HG03354 (cell line): ENCODE results near the gene FDPS.
"Not testable (repeated sequence)": the region's sequence is repeated elsewhere in the genome, so short reads cannot be mapped to it uniquely, and the experiment has no call there.

ENCODE experiments used
- ATAC-seq: cut with Tn5 transposase; IDR thresholded peaks from one replicate; pipeline ENCODE4 v1.9.1; 2021; ENCODE audit warnings: mild to moderate bottlenecking; ENCODE audit not compliant: unreplicated experiment, poor library complexity, severe bottlenecking

The FDPS gene

GRCh38 chr1:155284476-155284875 is 24.2 kb upstream of the FDPS start:
- ATAC-seq, result no peak

GRCh38 chr1:155285063-155285462 is 23.6 kb upstream of the FDPS start:
- no peak for ATAC-seq

DNA sequence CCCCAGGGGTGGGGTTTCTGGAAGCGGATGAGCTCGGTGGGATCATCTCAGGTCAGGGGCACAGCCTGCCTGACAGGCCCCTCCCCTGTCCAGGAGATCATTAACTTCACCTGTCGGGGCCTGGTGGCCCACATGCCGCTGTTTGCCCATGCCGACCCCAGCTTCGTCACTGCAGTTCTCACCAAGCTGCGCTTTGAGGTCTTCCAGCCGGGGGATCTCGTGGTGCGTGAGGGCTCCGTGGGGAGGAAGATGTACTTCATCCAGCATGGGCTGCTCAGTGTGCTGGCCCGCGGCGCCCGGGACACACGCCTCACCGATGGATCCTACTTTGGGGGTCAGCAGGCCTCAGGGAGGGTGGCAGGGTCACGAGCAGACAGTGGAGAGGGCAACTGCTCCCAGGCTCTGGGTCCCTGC is 23.0 kb upstream of the FDPS start:
- ATAC-seq, result no peak

DNA sequence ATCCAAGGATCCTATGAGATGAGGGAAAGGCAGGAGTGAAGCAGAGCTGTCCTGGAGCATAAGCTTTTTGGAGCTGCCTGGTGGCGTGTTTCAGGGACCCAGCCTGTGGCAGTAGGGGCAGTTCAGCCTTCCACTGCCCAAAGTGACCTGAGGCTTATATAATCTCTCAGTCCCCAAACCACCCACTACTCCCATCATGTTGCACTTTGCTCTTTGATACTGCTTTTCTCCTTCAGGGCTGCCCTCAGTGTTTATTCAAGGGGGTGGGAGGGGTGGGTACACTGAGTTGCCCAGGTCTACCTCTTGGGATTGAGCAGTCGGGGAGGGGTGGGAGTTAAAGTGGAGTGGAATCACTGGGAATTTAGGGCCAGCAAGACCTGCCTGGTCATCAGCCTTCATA is 22.1 kb upstream of the FDPS start:
- no peak for ATAC-seq

GRCh38 chr1:155287987-155288543 is 20.6 kb upstream of the FDPS start:
- no peak for ATAC-seq

GRCh38 chr1:155291006-155291405 is 17.7 kb upstream of the FDPS start:
- not testable (repeated sequence) for ATAC-seq

DNA sequence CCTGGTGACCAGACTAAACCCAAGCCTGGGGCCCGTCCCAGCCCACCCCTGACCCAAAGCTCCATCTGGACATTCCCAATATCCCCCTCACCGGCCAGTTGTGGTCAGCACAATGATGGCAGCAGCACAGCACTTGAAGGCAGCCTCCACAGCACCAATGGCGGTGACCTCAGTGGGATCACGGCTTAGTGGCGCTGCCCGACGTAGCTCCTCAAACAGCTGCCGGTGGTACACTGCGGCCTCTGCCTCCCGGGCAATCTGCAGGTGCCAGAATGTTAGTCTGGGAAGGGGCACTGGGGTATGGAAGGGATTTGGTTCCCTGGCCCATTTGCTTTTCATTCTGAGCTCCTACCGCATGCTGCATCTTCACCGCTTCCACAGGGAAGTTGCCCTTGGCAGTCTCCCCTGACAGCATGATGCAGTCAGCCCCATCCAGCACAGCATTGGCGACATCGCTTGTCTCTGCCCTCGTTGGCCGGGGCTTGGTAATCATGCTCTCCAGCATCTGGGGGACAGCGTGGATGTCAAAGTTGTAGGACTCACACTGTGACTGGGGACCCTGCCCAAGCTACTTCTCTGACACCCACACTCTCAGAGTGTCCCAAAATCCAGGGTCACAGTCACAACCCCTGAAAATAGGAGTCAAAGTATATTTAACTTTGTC is 15.4 kb upstream of the FDPS start:
- ATAC-seq, result no peak

DNA sequence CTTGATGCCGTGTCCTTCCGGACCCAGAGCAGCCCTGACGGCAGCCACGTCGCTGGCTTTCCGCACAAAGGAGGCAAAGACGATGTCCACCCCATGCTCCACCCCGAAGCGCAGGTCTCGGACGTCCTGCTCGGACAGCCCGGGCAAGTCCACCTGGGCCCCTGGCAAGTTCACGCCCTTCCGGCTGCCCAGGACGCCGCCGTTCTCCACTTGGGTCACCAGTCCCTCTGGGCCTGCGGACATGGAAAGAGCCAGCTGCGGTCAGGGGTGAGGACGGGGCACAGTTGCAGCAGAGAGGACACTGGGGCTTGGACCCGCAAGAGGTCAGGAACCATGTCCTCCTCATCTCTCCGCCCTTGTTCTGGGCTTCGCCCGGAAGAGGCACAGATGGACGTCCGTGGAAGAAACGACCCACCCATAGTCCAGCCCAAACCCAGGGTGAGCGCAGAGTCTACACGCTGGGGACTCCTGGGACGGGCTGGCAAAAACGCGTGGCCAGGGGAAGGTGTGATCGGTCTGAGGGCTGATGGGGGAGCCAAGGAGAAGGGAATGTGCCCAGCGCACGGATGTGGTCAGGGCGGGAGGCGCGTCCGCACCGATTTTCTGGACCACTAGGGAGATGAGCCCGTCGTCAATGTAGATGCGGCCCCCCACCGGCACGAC is 14.0 kb upstream of the FDPS start:
- no peak for ATAC-seq

DNA sequence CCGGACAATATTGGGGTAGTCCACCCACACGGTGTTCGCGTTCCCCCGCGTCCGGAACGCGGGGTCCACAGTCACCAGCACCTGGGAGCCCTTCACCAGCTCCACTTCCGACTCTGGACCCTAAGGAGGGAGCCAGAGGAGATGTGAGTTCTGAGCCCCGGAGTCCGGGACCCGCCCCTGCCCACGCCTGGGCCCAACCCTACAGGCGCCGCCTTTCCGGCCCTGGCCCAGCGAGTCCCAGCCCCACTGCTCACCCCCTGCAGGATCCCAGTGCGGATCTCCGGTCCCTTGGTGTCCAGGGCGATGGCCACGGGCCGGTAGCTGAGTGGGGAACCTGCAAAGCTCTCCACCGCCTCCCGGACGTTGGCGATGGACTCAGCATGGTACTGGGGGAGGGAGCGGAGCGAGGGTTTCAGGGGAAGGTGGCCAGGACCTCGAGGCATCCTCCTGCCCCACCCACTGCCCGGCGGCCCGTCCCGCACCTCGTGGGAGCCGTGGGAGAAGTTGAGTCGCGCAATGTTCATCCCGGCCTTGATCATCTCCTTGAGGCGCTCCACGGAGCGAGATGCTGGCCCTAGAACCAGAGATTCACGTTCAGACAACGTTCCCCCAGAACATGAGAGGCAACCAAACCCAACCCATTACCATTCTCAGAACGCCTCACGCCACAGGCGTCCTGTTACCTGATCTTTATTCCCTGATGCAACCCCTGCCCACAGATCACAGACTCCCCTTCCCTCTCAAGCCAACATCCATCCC is 13.3 kb upstream of the FDPS start:
- ATAC-seq, result no peak

GRCh38 chr1:155295942-155296267 is 12.8 kb upstream of the FDPS start:
- ATAC-seq, result no peak

DNA sequence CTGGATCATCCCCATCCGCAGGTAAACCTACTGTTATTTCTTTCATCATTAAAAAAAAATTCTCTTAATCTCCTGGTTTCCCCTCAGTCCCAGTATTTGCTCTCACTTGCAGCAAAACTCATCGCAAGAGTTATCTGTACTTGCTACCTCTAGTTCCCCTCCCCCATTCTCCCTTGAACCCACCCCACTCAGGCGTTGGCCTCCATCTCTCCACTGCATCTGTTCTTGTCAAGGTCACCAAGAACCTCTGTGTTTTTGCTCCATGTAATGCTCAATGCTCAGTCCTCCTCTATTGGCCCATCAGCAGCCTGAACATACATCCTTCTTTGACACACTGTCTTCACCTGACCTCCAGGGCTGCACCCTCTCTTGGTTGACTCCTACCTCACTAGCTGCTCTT is 12.0 kb upstream of the FDPS start:
- ATAC-seq, result no peak

DNA sequence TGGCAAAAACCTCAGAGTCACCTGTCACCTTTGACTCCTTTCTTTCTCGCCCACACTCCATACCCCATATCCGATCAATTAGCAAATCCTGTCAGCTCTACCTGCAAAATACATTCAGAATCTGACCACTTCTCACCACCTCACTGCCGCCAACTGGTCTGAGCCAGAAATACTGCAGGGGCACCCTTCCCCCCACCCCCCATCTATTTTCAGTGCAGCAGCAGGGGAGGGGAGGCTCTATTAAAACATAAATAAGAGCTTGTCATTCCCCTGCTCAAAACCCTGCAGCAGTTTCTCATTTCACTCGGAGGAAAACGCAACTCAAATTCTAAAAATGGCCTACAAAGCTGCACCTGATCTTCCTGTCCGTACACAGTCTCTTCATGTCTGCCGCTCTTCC is 11.3 kb upstream of the FDPS start:
- ATAC-seq, result no peak

GRCh38 chr1:155300024-155300423 is 8.6 kb upstream of the FDPS start:
- no peak for ATAC-seq

DNA sequence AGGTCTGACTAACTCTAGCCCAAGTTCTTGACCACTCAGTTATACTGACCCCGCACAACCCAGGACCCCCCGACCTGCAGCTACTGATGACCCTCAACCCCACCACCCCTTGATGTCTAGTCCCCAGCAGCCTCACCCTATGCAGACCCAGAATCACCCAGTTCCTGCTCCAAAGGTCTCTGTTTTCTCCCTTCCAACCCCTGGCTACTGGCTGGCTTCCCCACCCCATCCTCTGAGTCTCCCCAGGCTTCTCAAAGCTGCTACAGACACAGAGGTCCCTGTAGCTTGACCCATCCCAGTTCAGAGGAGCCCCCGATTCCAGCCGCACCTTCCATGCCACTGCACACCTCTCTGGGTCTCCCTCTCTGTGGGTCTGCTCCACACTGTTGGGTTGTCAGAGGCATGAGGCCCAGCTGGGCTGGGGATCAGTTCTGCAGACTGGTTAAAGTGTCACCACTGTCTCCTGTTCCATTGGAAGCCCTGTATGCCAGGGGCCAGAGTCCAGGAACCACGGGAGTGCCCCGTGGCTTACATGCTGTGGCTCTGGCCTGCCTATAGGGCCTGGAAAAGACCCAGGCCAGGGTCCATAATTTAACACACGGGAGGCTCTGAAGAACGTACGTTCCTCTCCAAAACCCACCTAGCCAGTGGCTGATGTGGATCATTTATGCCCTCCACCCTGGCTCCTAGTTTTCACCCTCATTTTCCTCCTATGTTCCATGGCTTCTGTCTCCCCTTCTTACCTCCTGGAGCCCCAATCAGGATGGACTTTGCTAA is 7.9 kb upstream of the FDPS start:
- ATAC-seq, result no peak

DNA sequence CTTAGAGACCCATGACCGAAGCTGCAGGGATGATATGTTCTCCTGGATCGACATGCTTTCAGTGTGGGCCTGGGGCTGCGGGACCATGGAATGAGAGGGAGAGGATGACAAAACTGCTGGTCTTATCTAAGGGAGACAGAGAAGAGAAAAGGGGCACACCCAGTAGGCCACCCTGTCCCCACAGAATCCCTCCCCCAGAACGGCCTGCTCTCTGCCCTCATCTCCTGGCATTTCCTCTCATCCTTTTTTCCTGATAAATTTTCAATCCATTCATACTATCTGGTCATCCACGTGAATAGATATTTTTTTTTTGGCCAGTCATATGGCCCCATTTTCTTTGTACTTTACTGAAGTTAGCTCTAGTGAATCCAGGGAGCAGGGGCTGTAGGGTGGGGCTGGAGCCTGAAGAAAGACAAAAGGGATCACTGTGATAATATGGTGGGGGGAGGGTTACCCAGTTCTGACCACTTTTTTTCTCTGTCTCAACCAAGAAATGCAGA is 7.3 kb upstream of the FDPS start, which contains the start of gene PKLR:
Gene PKLR, minus strand, starts transcription at position 97 of the 500 bp plus-strand sequence. Its CDS starts 43 bp downstream, at position 54.
- ATAC-seq, result no peak

GRCh38 chr1:155304558-155305063 is 4.1 kb upstream of the FDPS start:
- no peak for ATAC-seq

DNA sequence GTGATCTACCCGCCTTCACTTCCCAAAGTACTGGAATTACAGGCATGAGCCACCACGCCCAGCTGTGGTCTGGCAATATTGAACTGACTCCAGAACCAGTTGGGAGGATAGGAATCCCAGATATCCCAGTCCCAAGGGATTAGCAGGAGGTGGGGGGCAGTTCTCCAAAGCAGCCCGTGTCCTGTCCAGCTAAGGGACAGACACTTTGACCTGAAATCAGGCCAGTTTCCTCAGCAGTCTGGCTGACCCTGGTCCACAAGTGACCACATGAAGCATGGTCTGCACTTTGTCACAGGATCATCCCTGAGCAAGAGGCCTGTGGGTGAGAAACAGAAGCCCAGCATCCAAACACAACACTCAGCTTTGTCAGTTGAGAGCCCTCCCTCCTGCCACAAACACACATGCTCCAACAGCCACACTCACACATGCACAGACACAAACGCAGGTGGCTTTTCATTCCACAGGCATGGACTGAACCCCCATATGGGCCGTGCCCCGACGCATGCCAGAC is 2.7 kb upstream of the FDPS start:
- no peak for ATAC-seq

DNA sequence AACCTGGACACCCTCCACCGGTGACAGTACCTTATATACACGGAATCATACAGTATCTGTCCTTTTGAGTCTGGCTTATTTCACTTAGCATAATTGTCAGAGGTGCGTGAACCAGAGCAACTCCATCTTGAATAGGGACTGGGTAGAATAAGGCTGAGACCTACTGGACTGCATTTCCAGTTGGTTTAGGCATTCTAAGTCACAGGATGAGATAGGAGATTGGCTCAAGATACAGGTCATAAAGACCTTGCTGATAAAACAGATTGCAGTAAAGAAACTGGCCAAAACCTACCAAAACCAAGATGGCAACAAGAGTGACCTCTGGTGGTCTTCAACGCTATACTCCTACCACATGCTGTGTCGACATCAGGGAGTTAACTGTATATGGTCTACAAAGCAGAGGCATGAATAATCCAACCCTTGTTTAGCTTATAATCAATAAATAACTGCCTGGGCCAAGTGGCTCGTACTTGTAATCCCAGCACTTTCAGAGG is 1.4 kb upstream of the FDPS start:
- no peak for ATAC-seq

DNA sequence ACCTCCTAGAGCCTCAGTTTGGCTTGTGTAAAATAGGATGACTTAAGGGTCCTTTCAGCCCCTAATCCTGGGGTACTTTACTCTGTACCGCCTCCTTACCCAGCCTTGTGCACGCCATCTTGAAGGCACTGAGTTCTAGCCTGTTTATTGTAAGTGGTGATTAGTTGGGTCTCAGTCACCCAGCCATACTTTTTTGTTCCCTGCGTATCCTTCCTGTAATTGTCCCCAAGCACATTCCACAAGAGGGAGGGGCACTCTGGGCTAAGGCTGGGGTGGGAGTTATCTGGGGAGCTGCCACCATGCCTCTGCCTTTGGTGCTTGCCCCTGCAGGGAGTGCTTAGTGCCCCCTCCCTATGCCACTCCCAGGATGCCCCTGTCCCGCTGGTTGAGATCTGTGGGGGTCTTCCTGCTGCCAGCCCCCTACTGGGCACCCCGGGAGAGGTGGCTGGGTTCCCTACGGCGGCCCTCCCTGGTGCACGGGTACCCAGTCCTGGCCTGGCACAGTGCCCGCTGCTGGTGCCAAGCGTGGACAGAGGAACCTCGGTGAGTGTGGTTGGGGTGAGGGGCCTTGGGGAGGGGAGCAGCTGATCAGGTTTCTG is 856 bp downstream of the FDPS start:
- ATAC-seq, result no peak
